Kidney epithelial cell (primary cell): ENCODE measurements around the gene MAP4K5. TPM values are rescaled to one million over a fixed set of nuclear protein-coding genes. Genes with fewer than 3 reads are reported as not detected.

ENCODE experiments used
- DNase-seq: peaks from one replicate; pipeline ENCODE4 v3.0.0-alpha.2; 2010; ENCODE audit warnings: low read depth
- H3K27me3 ChIP-seq: 2 replicates; pipeline ENCODE4 v1.6.0; 2011; ENCODE audit warnings: low read length; ENCODE audit not compliant: control insufficient read depth, insufficient read depth
- H3K36me3 ChIP-seq: 2 replicates; pipeline ENCODE4 v1.5.1; 2011; ENCODE audit warnings: low read length; ENCODE audit not compliant: control insufficient read depth, insufficient read depth
- H3K4me3 ChIP-seq: 2 replicates; pipeline ENCODE4 v1.5.1; 2011; ENCODE audit warnings: low read depth, mild to moderate bottlenecking, control low read depth, low read length
- total RNA-seq: library from RNA; depleted of rRNA; stranded (reverse); fragments of >200 nt; gene quantifications from 2 replicates; pipeline ENCODE4 v1.2.3, GENCODE V29; 2015
- TF ChIP-seq, protein P1 (sequence below): IDR thresholded peaks from 2 replicates; pipeline ENCODE4 v1.5.1; 2011; ENCODE audit warnings: mild to moderate bottlenecking, moderate library complexity, low read length, control low read depth, inconsistent platforms; ENCODE audit not compliant: insufficient read depth, poor library complexity, severe bottlenecking

The MAP4K5 gene
- total RNA-seq, 1 donor from 2014 or later: 131 TPM

DNA sequence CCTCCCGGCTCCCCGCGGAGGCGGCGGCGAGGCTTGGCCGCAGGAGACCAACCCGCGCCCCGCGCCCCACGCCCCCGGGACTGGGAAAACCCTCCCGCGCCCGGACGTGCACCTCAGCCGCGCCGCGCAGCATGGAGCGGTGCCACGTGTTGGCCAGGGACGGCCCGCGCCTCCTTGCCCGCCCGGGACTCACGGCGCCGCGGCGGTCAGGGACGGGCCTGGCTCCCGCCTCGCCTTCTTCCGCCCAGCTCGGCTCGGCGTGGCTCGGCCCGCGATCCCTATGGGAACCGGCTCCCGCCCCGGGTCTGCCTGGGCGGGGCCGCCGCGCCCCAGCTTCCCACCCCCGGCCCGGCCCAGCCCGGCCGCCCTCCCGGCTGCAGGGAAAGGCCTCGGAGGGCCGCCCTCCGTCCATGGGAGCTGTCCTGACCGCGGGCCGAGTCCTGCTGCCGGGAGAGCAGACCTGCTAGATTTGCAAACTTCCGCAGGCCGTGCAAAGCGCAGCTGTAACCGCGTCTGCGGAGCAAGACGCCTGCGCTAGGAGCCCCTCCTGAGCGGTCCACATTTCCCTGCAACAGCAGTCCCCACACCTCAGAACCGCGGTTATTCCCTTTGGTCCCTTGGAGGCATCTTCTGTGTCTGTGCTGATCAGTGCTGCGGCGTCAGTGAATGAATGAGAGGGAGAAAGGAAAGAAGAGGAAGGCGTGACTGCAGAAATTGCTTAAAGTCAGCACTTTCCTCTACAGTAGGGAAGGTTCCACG is 135.6 kb downstream of the MAP4K5 start, which contains the start of gene CDKL1:
Gene CDKL1, minus strand, starts transcription at position 251 of the 759 bp plus-strand sequence. CDS start 1,013 bp downstream, outside the sequence.
- Histone ChIP-seq H3K27me3 (no peaks in the 10 kb centered on the region), H3K4me3 (peak within 1 kb of the TSS; percentile 60), H3K36me3 (no peaks in the 10 kb centered on the region)
- TF ChIP-seq, protein P1, sequence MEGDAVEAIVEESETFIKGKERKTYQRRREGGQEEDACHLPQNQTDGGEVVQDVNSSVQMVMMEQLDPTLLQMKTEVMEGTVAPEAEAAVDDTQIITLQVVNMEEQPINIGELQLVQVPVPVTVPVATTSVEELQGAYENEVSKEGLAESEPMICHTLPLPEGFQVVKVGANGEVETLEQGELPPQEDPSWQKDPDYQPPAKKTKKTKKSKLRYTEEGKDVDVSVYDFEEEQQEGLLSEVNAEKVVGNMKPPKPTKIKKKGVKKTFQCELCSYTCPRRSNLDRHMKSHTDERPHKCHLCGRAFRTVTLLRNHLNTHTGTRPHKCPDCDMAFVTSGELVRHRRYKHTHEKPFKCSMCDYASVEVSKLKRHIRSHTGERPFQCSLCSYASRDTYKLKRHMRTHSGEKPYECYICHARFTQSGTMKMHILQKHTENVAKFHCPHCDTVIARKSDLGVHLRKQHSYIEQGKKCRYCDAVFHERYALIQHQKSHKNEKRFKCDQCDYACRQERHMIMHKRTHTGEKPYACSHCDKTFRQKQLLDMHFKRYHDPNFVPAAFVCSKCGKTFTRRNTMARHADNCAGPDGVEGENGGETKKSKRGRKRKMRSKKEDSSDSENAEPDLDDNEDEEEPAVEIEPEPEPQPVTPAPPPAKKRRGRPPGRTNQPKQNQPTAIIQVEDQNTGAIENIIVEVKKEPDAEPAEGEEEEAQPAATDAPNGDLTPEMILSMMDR: no peak
- no peak for DNase-seq

DNA sequence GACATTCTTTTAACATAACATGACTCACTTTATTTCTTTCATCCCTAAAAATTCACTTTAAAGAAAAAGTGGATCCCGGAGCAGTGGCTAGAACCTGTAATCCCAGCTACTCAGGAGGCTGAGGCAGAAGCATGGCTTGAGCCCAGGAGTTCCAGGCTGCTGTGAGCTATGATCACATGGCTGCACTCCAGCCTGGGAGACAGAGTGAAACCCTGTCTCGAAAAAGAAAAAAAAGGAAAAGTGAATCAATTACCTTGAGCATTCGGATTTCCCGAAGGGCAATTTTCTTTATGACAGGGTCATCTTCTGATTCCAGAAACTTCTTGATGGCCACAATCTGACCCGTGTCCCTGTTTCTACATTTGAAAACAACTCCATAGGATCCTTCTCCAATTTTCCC is 136.9 kb downstream of the MAP4K5 start:
- no peaks in the 10 kb centered on the region for H3K36me3 ChIP-seq
- H3K27me3 ChIP-seq: no peaks in the 10 kb centered on the region
- peak overlapping the region; percentile 60 for H3K4me3 ChIP-seq
- no peak for DNase-seq
- TF ChIP-seq, protein P1: no peak

DNA sequence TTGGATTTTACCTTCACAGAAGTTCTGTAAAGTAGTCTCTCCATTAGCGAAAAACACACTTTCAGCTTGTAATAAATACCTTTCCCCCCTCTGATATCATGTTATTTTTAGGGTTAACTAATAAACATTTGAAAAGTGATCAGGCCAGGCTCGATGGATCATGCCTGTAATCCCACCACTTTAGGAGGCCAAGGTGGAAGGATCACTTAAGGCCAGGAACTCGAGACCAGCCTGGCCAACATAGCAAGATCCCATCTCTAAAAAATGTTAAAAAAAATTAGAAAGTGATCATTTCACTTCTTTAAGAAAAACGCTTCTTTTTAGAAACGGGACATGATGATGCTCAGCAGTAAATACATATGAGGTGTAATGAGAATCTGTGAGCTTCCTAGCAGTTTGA is 137.7 kb downstream of the MAP4K5 start:
- no peaks in the 10 kb centered on the region for H3K27me3 ChIP-seq
- TF ChIP-seq, protein P1: no peak
- H3K4me3 ChIP-seq: no peak overlapping the region
- no peak for DNase-seq
- no peaks in the 10 kb centered on the region for H3K36me3 ChIP-seq

DNA sequence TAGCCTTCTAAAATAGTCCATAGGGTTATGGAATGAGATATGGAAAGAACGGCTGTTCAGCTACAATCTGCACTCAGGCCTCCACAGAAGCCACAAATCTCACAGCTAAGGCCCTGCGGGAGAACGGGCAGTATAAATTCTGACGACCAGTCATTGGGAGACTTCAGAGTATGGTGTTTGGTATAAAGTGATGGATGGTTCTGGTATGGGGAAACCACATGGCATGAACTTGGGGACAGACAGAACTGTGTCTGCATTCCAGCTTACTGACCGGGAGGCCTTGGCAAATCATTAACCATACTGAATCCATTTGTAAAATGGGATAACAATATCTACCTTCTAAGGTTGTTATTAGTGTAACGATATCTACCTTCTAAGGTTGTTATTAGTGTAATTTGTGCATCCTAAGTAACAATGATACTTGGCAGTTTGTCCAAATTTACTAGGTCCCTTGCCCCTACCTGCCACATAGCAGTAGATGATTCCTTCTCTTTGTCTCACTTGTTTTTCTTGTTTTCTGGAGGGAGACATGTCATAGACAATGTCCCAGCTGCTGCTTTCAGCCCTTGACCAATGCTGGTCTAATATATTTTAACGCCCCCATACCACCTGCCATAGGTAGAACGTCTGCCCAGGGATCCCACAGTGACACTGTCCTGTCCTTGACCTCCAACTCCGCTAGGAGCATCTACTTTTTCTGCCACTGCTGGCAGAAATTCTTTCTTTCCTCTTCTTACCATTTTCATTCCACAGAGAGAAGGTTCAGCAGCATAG is 142.5 kb downstream of the MAP4K5 start:
- peak; percentile 61 for DNase-seq
- Histone ChIP-seq H3K4me3 (no peak overlapping the region), H3K27me3 (no peaks in the 10 kb centered on the region), H3K36me3 (no peaks in the 10 kb centered on the region)
- TF ChIP-seq, protein P1: no peak

DNA sequence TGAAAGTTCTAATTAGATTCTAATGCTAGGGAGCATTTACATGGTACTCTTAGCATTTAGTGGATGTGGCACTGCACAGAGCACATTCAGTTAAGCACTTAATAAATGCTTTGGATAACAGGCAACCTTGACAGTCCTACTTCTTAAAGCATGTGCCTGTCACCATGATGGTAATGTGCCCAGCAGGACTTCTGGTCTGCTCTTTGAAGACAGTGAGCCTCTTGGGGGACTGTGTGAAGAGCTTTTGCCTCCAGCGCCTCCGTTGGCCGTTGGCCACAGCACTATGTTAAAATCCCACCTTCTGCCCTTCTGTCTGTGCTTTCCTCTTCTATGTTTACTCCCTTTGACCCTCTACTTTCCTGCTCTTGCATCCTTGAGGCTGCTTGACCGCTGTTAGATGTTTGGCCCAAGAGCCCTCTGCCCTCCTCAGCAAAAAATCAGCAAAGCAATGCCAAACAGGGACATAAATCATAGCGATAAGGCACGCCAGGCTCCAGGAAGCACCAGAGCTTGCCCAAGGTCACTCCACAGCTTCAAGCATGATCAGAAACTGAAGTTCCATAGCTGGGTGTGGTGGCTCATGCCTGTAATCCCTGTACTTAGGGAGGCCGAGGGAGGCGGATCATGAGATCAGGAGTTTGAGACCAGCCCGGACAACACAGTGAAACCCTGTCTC is 144.0 kb downstream of the MAP4K5 start:
- Histone ChIP-seq H3K36me3 (no peaks in the 10 kb centered on the region), H3K4me3 (no peak overlapping the region), H3K27me3 (no peaks in the 10 kb centered on the region)
- TF ChIP-seq, protein P1: no peak
- DNase-seq: no peak
